IMR-90 (cell line): ENCODE data around the gene UNK.

Source experiments
- MAFK ChIP-seq: IDR thresholded peaks from 2 replicates; pipeline ENCODE4 v1.6.1; 2012; ENCODE audit warnings: low read depth, low read length, improper control_type of control experiment
- MAZ ChIP-seq: IDR thresholded peaks from 2 replicates; pipeline ENCODE4 v1.6.1; 2012; ENCODE audit warnings: low read depth, mild to moderate bottlenecking, low read length, improper control_type of control experiment, moderate library complexity, borderline replicate concordance
- POLR2A ChIP-seq: IDR thresholded peaks from 2 replicates; pipeline ENCODE4 v1.6.1; 2012; ENCODE audit warnings: mild to moderate bottlenecking, low read depth, low read length
- TF ChIP-seq, protein P1 (sequence below): conservative IDR thresholded peaks from 2 replicates; pipeline ENCODE4 v1.5.1; 2012; ENCODE audit warnings: mild to moderate bottlenecking, low read depth, low read length, improper control_type of control experiment
- TF ChIP-seq, protein P2 (sequence below): fragments of 150-350 bp; IDR thresholded peaks from 2 replicates; pipeline ENCODE4 v1.6.1; 2016; ENCODE audit warnings: low read depth, mild to moderate bottlenecking, low read length, moderate library complexity, borderline replicate concordance

DNA sequence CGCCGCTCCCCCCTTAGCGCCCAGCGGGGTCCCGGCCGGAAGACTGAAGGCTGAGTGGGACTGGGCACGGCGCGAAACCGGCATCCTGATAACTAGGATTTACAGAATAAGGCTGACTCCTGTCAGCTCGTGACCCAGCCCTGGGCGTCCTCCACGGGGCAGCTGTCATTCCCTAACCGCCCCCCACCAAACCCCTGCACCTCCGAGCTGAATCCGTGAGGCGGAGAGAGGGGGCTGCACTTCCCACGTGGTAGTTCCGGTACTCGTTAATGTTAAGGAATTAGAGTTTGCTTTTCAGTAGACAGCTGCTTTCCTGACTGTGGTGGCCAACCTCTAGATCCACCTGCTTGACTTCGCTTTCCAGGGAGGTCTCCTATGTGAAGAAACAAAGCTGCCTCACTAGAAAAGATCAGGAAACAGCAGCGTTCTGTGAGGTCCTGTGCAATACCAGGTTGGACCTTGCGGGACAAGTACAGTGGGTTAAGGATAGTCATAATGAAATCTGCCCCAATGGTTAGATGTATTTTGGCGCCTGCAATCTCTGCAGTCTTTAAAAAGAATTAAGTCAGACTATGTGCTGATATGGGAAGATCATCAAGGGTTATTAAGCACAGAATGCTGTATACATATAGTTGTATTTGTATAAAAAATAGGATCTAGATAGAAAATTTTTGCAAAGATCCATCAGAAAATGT is 71.6 kb downstream of the UNK start:
- no peak for TF ChIP-seq MAFK
- TF ChIP-seq, protein P1, sequence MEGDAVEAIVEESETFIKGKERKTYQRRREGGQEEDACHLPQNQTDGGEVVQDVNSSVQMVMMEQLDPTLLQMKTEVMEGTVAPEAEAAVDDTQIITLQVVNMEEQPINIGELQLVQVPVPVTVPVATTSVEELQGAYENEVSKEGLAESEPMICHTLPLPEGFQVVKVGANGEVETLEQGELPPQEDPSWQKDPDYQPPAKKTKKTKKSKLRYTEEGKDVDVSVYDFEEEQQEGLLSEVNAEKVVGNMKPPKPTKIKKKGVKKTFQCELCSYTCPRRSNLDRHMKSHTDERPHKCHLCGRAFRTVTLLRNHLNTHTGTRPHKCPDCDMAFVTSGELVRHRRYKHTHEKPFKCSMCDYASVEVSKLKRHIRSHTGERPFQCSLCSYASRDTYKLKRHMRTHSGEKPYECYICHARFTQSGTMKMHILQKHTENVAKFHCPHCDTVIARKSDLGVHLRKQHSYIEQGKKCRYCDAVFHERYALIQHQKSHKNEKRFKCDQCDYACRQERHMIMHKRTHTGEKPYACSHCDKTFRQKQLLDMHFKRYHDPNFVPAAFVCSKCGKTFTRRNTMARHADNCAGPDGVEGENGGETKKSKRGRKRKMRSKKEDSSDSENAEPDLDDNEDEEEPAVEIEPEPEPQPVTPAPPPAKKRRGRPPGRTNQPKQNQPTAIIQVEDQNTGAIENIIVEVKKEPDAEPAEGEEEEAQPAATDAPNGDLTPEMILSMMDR, result peak; percentile 57; the same call in 1 of the 2 replicates
- no peak for TF ChIP-seq MAZ
- TF ChIP-seq, protein P2, sequence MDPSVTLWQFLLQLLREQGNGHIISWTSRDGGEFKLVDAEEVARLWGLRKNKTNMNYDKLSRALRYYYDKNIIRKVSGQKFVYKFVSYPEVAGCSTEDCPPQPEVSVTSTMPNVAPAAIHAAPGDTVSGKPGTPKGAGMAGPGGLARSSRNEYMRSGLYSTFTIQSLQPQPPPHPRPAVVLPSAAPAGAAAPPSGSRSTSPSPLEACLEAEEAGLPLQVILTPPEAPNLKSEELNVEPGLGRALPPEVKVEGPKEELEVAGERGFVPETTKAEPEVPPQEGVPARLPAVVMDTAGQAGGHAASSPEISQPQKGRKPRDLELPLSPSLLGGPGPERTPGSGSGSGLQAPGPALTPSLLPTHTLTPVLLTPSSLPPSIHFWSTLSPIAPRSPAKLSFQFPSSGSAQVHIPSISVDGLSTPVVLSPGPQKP, result no peak
- no peak; the same call in 1 of the 2 replicates for TF ChIP-seq POLR2A
